Superior temporal gyrus (tissue), 1 donor: ENCODE measurements around the gene C12orf57.
A peak's percentile ranks its signal among the peaks of the same experiment; 100 is the strongest.
"Not testable (repeated sequence)": the region's sequence is repeated elsewhere in the genome, so short reads cannot be mapped to it uniquely, and the experiment has no call there.

Experiments
- DNase-seq: peaks from one replicate; pipeline ENCODE4 v3.0.0-alpha.2; 2016; ENCODE audit errors: extremely low spot score

Gene C12orf57, protein sequence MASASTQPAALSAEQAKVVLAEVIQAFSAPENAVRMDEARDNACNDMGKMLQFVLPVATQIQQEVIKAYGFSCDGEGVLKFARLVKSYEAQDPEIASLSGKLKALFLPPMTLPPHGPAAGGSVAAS

DNA sequence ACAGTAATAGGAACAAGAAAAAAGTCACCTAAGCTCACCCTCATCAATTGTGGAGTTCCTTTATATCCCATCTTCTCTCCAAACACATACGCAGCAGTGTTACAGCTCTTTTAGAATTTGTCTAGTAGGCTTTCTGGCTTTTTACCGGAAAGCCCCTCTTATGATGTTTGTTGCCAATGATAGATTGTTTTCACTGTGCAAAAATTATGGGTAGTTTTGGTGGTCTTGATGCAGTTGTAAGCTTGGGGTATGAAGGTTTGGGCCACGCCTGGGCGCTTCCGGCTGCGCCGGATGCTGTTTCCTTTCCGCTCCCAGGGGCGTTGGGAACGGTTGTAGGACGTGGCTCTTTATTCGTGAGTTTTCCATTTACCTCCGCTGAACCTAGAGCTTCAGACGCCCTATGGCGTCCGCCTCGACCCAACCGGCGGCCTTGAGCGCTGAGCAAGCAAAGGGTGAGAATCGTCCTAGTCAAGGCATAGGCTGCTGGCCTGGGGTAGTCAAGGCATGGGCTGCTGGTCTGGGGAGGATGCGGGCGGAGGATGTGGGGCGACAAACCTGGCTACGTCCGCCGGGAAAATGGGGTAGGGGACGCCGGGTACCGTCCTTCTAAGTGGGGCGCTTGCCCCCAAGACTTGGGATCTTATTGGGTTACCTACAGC, at the start of gene C12orf57, which contains the start of gene RNU7-1:
Gene C12orf57 (plus strand): TSS at position 301 of the 659 bp plus-strand sequence. CDS start 100 bp downstream, at position 401.
Gene RNU7-1 (plus strand): TSS at position 95 of the 659 bp plus-strand sequence.
- DNase-seq, result no peak

DNA sequence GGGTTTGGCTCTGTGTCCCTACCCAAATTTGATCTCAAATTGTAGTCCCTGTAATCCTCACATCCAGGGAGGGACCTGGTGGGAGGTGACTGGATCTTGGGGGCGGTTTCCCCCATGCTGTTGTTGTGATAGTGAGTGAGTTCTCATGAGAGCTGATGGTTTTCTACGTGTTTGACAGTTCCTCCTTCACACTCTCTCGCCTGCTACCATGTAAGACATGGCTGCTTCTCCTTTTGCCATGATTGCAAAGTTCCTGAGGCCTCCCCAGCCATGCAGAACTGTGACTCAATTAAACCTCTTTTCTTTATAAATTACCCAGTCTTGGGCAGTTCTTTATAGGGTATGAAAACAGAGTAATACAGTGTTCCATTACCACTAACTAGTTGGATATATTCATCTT, 49.5 kb upstream of the C12orf57 start:
- no peak for DNase-seq

DNA sequence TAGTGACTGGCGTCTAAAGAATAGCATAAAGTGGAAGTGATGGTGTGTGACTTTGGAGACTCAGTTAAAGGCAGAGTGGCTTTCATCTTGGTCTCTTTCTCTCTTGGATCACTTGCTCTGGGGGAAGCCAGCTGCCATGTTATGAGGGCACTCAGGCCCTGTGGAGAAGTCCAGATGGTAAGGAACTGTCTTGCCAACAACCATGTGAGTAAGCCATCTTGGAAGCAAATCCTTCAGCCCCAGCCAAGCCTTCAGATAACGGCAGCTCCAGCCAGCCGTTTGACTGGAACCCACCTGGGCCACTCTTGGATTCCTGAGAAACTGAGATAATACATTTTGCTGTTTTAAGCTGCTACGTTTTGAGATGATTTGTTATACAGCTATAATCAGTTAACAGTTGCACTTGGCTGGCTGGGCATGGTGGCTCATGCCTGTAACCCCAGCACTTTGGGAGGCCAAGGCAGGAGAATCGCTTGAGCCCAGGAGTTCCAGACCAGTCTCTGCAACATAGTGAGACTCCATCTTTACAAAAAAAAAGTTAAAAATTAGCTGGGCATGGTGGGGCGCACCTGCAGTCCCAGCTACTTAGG, 46.9 kb upstream of the C12orf57 start:
- no peak for DNase-seq

DNA sequence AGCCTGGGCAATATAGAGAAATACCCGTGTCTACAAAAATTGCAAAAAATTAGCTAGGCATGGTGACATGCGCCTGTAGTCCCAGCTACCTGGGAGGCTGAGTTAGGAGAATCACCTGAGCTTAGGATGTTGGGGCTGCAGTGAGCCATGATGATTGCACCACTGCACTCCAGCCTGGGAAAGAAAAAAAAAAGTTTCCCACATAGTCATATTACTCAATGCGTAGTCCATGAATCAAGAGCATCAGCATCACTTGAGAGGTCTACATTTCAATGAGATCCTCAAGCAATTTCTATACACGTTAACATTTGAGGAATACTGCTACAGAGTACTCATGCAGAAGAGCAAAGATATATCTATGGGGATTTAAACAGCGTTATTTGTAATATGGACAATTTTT, 44.4 kb upstream of the C12orf57 start:
- DNase-seq, result no peak

DNA sequence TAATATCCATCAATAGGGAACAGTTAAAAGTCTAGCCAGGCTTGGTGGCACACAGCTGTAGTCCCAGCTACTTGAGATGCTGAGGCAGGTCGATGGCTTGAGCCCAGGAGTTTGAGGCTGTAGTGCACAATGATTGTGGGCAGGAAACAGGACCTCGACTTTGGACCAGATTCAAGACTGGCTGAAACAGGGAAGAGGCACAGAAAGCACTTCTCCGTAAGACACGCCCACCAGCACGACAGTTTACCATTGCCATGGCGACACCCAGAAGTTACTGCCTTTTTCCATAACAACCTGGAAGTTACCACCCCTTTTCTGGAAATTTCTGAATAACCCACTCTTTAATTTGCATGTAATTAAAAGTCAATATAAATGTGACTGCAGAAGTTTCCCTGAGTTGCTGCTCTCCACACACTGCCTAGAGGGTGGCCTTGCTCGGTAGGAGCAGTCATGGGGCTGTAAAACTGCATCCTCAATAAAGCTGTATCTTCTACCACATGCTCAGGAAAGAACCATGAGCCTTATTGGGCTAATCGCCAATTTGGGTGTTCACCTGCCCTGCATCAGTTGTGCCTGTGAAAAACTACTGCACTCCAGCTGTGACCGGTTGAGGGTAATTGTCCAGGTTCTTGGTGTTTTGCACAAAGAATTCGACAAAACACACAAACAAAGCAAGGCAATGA, 43.8 kb upstream of the C12orf57 start:
- no peak for DNase-seq

DNA sequence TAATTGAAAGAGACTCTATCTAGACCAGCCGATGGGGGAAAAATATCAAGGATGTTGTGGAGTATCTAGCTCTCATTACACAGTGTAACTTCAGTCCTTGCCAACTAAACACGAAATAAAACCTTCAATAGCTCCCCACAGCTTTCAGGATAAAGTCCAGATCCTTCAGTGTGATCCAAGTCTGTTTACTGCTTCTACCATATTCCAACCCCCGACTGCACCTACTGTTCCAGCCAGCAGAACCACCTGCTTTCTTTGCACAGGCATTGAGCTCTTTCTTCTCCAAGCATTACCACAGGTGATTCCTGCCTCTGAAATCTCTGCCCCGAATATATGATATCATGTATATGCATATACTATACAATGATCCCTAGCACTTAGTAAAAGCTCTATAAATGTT, 41.4 kb upstream of the C12orf57 start:
- no peak for DNase-seq

DNA sequence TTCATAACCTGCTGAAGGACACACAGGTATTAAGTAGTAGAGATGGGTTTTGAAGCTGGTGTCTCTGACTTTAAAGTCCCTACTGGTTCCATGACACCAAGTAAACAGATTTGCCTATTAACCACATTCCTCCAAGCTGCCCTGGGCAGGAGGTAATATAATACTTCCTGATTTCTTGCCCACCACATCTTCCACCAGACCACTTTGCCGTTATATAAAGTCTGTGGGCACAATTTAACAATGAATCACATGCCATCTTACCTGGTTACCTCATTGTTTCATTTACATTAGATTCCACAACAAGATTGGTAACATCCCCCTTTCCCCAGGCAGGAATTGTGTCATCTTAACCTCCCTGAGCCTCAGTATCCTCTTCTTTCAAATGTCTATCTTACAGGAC, 40.1 kb upstream of the C12orf57 start:
- no peak for DNase-seq

DNA sequence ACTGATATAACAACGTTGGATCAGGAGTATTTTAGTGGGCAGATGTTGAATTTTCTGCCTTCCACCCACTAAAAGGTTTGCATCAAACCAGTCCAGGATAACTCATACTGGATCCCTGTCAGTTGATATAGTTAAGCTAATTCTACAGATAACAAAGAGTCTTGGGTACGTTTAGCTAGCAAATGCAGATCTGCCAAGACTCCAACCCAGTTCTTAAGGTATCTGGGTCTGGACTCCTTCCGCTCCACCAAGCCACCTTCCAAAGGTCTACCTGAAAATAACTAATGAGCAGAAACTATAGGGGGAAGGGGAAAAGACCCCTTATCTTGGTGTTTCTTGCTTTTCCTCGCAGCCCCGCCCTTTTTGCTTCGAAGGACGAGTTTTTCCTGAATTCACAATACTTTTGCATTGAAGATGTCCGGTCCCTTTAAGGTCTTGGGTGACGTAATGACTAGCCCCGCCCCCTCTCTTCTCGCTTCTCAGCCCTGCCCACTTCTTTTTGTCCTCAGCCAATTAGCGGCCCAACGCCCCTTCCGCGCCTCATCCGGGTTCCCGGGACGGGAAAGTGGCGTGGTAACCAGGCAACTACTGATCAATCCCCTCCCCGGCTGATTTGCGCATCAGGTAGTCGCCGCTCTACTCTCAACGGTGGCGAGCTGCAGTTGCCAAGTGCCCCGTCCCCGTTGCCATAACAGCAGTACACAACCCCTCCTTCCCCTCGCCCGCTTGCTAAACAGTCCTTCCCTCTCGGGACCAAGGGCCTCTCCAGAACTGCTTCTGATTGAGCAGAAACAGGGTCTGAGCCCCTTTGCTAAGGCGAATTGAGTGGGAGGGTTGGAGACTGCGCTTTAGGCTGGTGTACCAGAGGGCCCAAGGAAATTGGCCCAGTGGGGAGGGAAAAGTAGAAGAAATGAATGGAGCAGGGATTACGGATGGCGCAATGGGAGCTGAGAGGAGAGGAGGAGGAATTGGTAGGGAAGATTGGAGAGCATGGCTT, 39.2 kb upstream of the C12orf57 start, which contains the start of gene LRRC23:
Gene LRRC23 (plus strand): TSS at position 543 of the 997 bp plus-strand sequence. CDS start 812 bp downstream, outside the sequence.
- DNase-seq, result peak; percentile 98

DNA sequence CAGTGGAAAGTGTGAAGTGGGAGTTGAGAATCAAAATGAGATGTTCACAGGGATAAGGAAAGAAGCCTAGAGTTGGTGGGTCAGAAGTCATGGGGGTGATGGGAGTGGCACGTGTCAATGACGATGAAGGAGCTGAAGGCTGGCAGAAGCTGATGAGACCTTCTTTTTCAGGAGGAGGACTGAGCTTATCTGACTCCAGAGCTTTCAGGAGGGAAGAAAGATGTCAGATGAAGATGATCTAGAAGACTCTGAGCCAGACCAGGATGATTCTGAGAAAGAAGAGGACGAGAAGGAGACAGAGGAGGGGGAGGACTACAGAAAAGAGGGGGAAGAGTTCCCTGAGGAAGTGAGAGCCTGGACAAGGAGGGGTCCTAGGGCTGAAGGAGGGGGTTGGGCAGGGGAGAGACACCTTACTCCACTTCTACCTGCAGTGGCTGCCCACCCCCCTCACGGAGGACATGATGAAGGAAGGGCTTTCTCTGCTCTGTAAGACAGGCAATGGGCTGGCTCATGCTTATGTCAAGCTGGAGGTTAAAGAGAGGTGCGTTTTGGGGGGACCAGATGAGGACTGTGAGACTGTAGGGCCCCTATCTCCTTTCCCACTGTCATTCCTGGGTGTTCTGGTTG, 38.3 kb upstream of the C12orf57 start:
- no peak for DNase-seq

DNA sequence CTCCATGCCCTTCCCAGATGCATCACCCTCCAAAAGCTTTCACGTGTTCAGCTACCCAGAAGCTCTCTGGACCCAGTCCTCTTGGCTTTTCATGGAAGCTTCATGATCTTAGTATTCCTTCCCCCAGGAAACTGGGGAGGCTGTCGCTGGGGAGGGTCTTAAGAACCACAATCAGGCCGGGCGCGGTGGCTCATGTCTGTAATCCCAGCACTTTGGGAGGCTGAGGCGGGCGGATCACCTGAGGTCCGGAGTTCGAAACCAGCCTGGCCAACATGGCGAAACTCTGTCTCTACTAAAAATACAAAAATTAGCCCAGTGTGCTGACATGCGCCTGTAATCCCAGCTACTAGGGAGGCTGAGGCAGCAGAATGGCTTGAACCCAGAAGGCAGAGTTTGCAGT, 35.7 kb upstream of the C12orf57 start:
- not testable (repeated sequence) for DNase-seq

DNA sequence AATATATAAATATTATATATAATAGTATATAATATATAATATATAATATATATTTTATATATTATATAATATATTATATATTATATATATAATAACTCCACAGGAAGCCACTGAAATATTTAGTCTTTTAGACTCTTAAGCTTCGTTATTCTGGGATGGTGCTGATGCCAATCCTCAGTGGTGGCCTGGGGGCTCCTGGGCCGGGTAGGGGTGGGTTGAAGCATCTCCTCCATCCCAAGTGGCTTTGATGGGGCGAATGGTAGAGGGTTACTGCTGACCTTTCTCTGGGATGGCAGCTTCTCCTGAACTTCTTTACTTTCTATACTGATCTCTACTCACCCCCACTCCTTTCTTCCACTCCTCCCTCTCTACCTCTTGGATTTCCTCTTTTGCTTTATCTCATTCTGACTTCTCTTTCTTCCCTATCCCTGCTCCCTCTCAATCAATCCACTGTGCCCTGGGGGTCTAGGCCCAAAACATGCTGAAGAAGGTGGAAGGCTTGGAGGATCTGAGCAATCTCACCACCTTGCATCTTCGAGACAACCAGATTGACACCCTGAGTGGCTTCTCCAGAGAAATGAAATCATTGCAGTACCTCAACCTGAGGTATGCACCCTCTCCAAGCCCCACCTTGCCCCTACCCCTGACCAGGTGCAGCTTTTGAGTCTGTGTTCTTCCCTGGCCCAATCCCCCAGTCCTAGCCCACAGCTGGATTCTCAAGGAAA, 34.2 kb upstream of the C12orf57 start:
- no peak for DNase-seq

DNA sequence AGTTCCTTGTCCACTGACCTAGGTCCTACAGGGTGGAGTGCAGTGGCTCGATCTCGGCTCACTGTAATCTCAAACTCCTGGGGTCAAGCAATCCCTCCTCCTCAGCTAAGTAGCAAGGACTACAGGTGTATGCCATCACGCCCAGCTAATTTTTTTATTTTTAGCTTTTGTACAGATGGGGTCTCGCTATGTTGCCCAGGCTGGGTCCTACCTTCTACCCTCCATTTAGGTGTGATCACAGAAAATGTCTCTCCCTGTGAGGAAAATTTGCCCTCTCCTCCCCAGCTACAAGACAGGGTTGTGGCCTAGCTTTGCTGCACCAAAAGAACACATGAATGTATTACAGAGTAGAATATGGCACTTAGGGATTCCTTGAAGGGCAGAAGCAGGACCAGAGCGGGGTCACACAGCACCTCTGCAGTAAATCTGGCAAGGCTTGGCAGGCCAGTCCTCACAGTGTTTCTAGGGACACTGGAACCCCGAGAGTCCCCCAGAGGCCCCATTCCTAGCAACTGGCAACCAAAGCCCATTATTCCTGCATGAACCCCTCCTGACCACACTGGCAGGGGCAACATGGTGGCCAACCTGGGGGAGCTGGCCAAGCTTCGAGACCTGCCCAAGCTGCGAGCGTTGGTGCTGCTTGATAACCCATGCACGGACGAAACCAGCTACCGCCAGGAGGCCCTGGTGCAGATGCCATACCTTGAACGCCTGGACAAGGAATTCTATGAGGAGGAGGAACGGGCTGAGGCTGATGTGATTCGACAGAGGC, 31.5 kb upstream of the C12orf57 start:
- no peak for DNase-seq

DNA sequence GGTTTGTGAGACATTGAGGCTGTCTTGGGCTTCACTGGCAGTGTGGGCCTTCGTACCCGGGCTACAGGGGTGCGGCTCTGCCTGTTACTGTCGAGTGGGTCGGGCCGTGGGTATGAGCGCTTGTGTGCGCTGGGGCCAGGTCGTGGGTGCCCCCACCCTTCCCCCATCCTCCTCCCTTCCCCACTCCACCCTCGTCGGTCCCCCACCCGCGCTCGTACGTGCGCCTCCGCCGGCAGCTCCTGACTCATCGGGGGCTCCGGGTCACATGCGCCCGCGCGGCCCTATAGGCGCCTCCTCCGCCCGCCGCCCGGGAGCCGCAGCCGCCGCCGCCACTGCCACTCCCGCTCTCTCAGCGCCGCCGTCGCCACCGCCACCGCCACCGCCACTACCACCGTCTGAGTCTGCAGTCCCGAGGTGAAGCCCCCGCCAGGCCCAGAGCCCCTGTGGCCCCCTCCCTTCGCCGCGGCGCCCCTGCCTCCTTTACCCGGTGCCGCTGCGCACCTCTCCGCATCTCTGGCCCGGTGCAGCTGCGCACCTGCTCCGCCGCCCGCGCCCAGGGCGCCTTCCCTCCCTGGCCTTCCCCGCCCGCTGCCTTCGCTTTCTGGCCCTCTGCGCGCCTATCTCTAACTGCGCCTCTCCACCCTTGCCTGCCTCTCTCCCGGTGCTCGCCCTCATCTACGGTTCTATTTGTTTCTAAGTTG, 29.4 kb upstream of the C12orf57 start, which contains the start of gene ENO2:
Gene ENO2 (plus strand): TSS at position 335 of the 701 bp plus-strand sequence. CDS start 1,253 bp downstream, outside the sequence.
- DNase-seq, result peak; percentile 77

DNA sequence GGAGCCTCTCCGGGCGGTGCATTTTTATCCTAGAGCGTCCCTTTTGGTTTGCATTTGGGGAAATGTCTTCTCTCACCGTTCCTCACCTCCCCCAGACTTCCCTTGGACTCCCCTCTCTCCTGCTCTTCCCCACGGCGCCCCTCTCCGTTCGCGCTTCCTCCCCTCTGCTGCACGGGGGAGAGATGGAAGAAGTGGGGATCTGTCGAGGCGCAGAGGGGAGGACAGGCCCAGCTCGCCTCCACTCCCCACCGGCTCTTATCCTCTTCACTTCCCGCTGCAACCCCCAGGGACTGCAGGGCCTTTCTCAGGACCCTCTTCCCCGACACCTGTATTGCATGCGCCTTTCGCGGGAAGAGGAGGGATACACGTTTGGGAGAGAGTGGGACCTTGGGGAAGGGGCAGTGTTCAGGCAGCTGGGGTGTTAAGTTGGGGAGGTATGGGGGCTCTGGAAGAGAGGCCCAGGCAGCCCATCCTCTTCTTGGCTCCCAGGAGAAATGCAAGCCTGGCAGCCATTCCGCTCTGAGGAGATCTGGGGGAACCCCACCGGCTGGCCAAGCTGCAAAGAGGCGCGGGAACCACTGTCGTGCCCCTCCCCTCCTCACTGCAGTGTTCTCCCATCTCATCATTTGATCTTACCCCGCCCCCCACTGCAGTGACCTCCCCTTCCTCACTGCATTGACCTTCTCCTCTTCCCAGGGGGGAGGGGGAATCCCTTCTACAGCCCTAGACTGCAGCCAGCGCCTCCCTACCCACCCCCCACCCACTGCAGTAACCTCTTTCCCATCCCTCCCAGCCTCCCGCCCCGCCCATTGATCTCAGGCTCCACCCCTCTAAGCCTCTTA, 28.7 kb upstream of the C12orf57 start:
- DNase-seq, result no peak

DNA sequence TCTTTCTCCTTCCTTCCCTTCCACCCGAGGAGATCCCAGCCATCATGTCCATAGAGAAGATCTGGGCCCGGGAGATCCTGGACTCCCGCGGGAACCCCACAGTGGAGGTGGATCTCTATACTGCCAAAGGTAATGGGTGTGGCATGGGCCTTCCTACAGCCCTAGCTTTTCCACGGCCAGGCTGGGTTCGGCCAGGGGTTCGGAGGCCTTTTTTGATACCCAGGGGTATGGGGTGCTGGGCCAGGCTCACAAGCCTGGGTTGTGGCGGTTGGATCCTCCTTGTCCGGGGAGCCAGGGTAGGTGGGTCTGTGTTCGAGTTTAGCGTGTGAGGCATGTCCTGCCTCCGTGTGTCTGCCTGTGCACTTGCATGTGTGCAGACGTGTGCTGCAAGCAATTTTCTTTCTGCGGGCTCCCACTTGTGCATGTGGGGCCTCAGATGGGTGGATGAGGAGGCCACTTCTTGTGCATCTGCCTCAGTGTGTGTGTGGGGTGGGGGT, 28.0 kb upstream of the C12orf57 start:
- DNase-seq, result no peak

DNA sequence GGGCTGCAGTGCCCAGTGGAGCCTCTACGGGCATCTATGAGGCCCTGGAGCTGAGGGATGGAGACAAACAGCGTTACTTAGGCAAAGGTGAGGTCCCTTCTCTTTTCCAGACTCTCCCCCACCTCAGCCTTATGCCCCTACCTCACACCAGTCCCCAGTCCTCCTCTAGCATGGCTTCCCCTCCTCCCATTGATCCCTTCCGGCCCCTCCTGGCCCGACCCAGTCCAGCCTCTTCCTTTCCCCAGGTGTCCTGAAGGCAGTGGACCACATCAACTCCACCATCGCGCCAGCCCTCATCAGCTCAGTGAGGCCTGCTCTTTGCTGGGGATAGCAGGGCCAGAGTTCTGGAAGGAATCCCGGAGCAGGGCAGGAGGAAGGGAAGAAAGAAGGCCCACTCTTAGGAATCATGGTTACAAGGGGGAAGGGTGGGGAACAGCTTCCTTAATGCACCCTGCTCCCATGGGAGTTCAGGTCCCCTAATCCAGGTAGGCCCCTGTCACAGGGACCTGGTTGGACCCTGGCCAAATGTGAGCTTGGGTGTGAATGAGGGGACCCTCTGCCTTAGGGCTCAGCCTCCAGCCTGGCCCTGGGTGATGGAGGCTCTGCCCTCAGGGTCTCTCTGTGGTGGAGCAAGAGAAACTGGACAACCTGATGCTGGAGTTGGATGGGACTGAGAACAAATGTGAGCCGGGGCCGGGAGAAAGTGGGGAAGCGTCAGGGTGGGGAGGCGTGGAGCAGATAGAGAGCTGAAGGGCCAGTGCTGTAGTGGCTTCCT, 27.2 kb upstream of the C12orf57 start:
- no peak for DNase-seq
